ENCODE data around the gene CDKN2C.

The CDKN2C gene

GRCh38 chr1:50959913-50960844 lies 9.9 kb upstream of the CDKN2C start, which contains the start of gene FAF1:
Gene FAF1 (minus strand): TSS chr1:50960267. CDS start chr1:50959811, 456 bp downstream.
- peak; percentile 96 for DNase-seq

GRCh38 chr1:50964863-50965262 lies 5.2 kb upstream of the CDKN2C start:
- no peak for DNase-seq

DNA sequence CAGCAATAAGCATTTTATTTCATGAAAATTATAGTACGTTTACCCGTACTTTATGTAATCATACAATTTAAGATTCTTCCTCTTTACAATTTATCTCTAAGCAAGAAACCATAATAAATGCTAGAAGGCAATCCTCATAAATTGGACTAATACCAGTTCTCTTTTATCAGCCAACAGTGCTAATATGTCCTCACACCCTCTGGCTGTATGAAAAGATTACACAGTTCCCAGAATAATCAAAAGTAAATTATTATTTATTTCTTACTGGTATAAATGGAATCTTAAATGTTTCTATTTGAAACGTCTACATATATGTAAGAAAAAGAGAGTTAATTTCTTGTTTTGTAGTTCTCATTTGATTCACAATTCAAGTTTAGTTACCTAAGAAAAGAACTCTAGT lies 3.1 kb upstream of the CDKN2C start:
- DNase-seq, result no peak

GRCh38 chr1:50967416-50968157 lies 2.5 kb upstream of the CDKN2C start:
- DNase-seq, result no peak

GRCh38 chr1:50968158-50968820 lies 1.8 kb upstream of the CDKN2C start:
- DNase-seq, result peak; percentile 95

DNA sequence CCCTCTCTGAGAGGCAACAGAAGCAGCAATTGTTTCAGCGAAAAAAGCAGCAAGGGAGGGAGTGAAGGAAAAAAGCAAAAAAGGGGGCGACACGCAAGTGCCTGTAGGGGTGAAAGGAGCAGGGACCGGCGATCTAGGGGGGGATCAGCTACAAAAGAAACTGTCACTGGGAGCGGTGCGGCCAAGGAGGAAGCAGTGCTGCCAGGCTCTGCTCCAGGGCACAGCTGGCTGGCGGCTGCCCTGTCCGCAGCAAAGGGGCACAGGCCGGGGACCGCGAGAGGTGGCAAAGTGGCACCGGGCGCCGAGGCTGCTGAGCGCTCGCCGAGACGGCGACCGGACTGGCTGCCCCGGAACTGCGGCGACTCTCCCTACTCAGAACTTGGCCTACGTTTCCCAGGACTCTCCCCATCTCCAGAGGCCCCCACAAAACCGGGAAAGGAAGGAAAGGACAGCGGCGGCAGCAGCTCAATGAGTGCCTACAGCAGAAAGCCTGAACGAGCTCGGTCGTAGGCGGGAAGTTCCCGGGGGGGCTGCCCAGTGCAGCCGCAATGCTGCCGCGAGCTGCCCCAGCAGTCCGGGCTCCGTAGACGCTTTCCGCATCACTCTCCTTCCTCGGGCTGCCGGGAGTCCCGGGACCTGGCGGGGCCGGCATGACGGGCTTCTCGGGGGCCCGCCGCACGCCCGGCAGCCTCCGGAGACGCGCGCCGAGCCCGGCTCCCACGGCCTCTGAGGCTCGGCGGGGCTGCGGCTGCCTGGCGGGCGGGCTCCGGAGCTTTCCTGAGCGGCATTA lies 1.0 kb upstream of the CDKN2C start:
- DNase-seq, result peak; percentile 84

DNA sequence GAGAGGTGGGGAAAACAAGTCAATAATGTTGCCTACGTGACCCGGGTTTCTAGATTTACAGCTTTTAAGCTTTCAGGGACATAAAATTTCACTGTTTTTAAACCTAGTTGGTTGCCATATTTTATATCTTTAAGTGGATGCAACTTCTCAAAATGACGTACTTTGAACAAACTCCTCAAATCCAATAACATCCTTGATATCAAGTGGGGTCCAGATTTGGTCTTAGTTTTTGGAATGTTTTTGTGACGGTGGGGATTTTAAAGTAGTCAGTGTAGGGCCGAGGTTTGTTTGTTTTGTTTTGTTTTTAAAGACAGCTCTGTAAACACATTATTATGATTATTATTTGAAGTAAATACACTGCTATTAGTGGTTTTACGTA lies 453 bp downstream of the CDKN2C start:
- no peak for DNase-seq

DNA sequence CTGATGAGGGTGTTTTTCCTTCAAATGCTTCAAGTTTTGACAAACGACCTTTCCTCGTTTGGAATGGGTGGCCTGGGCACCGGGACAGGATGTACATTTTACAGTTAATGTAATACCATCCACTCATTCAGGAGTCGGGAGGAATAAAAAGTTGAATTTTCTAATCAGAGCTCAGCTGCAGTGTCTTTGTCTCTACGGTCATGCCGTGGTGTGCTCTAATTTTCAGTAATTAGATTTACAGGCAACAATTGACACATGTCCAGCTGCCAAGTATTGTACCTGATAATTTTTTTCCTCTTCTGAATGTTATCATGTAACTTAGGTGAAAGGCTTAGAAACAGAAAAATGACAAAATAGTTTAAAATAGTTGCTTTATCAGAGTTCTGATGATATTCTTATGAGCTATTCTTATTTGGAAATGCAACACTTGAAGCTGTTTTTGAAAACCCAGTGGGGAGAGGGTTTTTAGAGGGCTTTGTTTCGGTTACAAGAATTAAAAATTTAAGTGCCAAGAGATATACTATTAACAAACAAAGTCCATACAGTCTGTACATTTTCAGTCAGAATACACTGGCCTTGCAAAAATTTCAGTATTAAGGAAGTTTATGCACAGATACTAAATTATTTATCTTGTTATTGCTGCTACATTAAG lies 1.0 kb downstream of the CDKN2C start:
- peak; percentile 23 for DNase-seq

GRCh38 chr1:50971748-50972305 lies 1.8 kb downstream of the CDKN2C start:
- DNase-seq, result no peak

GRCh38 chr1:50972766-50973165 lies 2.7 kb downstream of the CDKN2C start:
- DNase-seq, result no peak

- no peak for DNase-seq
Measured at GRCh38 chr1:50973255-50973654, 3.2 kb downstream of the CDKN2C start.

DNA sequence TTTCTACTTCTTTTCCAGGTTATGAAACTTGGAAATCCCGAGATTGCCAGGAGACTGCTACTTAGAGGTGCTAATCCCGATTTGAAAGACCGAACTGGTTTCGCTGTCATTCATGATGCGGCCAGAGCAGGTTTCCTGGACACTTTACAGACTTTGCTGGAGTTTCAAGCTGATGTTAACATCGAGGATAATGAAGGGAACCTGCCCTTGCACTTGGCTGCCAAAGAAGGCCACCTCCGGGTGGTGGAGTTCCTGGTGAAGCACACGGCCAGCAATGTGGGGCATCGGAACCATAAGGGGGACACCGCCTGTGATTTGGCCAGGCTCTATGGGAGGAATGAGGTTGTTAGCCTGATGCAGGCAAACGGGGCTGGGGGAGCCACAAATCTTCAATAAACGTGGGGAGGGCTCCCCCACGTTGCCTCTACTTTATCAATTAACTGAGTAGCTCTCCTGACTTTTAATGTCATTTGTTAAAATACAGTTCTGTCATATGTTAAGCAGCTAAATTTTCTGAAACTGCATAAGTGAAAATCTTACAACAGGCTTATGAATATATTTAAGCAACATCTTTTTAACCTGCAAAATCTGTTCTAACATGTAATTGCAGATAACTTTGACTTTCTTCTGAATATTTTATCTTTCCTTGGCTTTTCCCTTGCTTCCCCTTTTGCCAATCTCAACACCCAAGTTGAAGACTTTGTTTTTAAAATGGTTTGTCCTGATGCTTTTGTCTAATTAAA lies 4.0 kb downstream of the CDKN2C start:
- DNase-seq, result peak; percentile 44

GRCh38 chr1:50974618-50974935 lies 4.5 kb downstream of the CDKN2C start:
- peak; percentile 14 for DNase-seq

GRCh38 chr1:50975436-50975835 lies 5.4 kb downstream of the CDKN2C start:
- DNase-seq, result no peak

DNA sequence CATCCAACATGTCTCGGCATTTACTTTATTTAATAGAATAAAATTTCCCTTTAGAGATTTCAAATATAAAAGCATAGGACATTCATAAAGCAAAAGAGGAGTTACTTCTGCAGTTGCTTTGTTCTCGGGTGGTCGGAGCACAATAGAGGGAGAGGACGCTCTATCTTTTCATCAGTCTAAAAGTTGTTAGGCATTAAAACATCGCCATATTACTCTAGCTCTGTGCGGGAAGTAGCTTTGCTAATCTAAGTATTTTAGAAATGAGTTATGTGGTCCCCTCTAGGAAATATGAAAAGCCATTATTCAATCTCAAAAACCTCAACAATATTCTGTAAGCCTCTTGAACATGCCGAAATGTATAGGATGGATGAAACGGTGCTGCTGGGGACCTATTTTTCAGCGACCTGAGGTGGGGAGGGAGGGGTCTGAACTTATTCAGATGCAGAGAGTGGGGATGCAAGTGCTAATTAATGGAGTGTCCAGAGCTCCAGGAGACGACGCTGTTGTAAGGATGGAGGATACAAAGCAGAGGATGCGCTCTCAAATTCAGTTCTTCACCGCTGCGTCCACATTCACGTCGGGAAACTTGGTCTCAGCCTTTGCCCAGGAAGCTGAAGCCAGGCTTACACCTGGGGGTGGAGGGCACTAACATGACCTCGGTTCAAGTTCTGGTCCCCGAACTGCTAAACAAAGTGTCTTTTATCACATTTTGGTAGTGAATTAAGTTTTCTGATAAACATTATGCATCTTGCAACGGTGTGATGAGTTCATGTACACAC lies 6.3 kb downstream of the CDKN2C start:
- DNase-seq, result peak; percentile 41

DNA sequence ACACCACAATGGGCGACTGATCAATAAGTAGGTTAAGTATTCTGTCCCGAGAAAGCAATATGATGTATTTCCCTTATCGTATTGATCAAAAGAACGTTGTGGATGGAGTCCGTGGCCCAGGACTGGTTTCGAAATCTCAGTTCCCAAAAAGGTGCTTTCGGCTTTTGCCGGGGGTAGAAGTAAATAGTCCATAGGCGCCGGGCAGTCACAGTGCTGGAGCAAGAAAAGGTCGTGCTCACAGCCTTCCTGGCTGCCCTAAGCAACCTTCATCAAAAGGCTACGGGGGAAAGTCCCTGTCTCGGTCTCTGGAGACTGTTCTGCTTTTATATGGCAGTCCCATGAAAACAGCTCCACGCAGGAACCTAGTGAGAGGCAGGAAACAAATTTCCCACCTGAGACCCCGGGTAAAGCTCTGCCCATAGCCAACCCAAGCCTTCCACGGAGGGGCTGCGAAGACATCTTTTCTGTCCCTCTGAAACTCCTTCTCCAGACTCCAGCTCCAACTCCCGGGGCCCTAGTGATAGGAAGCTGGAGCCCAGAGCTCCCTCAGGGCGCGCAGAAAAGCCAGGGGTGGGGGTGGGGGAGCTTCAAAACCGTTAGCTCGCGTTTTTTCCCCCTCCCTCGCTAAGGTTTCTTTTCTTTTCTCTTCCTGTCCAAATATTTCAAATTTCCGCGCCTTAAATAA lies 7.0 kb downstream of the CDKN2C start:
- DNase-seq, result peak; percentile 64

- peak; percentile 71 for DNase-seq
Measured at GRCh38 chr1:50977575-50978143, 7.6 kb downstream of the CDKN2C start.

GRCh38 chr1:50978144-50978851 lies 8.3 kb downstream of the CDKN2C start:
- DNase-seq, result peak; percentile 77
